K562 (cell line): ENCODE data around the gene FOXN3.

Source experiments
- ETV6 ChIP-seq, 3 experiments: fragments of 150-350 bp in 1 of 3; sonication (generic) in 1 of 3; formaldehyde crosslinking in 1 of 3; IDR thresholded peaks; 2 replicates each; pipeline versions ENCODE4 v1.6.1 to v1.8.0; 2014 to 2022; ENCODE audit warnings: borderline replicate concordance in 2 of 3, low read depth in 2 of 3, antibody characterized with exemption in 1 of 3, low read length in 1 of 3, mild to moderate bottlenecking in 1 of 3, missing genetic modification reagents in 1 of 3
- FOS ChIP-seq: IDR thresholded peaks from 3 replicates; pipeline ENCODE4 v1.6.1; 2011; ENCODE audit not compliant: insufficient read length; ENCODE audit errors: extremely low read depth
- JUND ChIP-seq, 2 experiments: IDR thresholded peaks; 2 replicates in 1 of 2; 3 replicates in 1 of 2; pipeline ENCODE4 v1.6.1; 2011; ENCODE audit warnings: borderline replicate concordance in 2 of 2, low read depth in 2 of 2, low read length in 2 of 2, improper control_type of control experiment in 1 of 2, missing biosample characterization in 1 of 2, missing genetic modification characterization in 1 of 2, missing genetic modification reagents in 1 of 2
- SP1 ChIP-seq: sonication (generic); formaldehyde crosslinking; IDR thresholded peaks from 2 replicates; pipeline ENCODE4 v1.8.1; 2022; ENCODE audit warnings: mild to moderate bottlenecking, missing genetic modification reagents
- TAF1 ChIP-seq: IDR thresholded peaks from 2 replicates; pipeline ENCODE4 v1.6.1; 2011; ENCODE audit warnings: mild to moderate bottlenecking, low read length, moderate library complexity; ENCODE audit not compliant: insufficient read depth, control insufficient read depth, severe bottlenecking; ENCODE audit errors: extremely low read depth
- TF ChIP-seq, protein P1 (sequence below), 3 experiments: IDR thresholded peaks in 2 of 3; conservative IDR thresholded peaks in 1 of 3; 2 replicates each; pipeline ENCODE4 v1.5.1; 2011 to 2012; ENCODE audit warnings: low read length in 3 of 3, mild to moderate bottlenecking in 3 of 3, control low read depth in 2 of 3, improper control_type of control experiment in 1 of 3, inconsistent platforms in 1 of 3, low read depth in 1 of 3, mixed read lengths in 1 of 3, moderate library complexity in 1 of 3; ENCODE audit not compliant: insufficient read depth in 2 of 3

DNA sequence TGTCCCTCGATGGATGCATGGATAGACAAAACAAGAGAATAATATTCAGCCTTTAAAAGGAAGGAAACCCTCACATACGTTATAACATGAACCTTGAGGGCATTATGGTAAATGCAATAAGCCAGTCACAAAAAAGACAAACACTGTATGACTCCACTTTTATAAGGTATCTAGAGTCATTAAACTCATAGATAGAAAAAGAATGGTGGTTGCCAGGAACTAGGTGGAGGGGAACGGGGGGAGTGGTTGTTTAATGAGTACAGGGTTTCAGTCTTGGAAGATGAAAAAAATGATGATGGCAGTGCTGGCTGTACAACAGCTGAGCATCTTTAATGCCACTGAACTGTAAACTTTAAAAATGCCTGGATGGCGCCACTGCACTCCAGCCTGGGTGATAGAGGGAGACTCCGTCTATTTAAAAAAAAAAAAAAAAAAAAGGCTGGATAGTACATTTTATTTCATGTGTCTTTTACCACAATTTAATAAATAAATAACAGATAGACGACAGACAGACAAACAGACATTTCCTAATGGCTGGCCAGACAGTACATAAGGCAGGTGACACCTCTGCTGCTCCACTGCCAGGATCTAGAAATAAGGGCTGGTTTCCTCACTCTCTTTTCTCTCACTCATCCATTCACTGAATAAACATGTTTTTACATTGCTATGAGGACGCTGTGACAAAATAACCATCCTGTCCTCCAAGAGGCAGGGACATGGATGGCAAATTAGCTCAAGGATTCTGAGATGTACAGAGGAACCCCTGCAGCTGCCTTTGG, 118.8 kb downstream of the FOXN3 start:
- TF ChIP-seq ETV6 (IDR thresholded peaks at IDR 0.05; ENCODE audit: borderline replicate concordance in 1 of 2, low read depth in 2 of 2, low read length in 1 of 2) (no peak), ETV6 (CRISPR knock-in tag; IDR thresholded peaks at IDR 0.05; ENCODE audit: borderline replicate concordance) (no peak), FOS (no peak), JUND (IDR thresholded peaks at IDR 0.05; ENCODE audit: borderline replicate concordance, low read depth, low read length) (no peak), JUND (tag; IDR thresholded peaks at IDR 0.05; ENCODE audit: borderline replicate concordance, low read depth, low read length) (no peak), SP1 (CRISPR knock-in tag) (no peak), TAF1 (no peak)
- TF ChIP-seq, protein P1, sequence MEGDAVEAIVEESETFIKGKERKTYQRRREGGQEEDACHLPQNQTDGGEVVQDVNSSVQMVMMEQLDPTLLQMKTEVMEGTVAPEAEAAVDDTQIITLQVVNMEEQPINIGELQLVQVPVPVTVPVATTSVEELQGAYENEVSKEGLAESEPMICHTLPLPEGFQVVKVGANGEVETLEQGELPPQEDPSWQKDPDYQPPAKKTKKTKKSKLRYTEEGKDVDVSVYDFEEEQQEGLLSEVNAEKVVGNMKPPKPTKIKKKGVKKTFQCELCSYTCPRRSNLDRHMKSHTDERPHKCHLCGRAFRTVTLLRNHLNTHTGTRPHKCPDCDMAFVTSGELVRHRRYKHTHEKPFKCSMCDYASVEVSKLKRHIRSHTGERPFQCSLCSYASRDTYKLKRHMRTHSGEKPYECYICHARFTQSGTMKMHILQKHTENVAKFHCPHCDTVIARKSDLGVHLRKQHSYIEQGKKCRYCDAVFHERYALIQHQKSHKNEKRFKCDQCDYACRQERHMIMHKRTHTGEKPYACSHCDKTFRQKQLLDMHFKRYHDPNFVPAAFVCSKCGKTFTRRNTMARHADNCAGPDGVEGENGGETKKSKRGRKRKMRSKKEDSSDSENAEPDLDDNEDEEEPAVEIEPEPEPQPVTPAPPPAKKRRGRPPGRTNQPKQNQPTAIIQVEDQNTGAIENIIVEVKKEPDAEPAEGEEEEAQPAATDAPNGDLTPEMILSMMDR (IDR thresholded peaks at IDR 0.05 in 2 of 3, conservative IDR thresholded peaks at IDR 0.05 in 1 of 3; ENCODE audit: insufficient read depth in 2 of 3, low read depth in 1 of 3, low read length in 3 of 3), result no peak
